Measurements from ENCODE around the gene AQP3. TPM values are rescaled to one million over a fixed set of nuclear protein-coding genes. Genes with fewer than 3 reads are reported as not detected.

The AQP3 gene
- total and polyA plus RNA-seq, 12 donors: 1.9 to 37.2 (median 10.1) TPM

DNA sequence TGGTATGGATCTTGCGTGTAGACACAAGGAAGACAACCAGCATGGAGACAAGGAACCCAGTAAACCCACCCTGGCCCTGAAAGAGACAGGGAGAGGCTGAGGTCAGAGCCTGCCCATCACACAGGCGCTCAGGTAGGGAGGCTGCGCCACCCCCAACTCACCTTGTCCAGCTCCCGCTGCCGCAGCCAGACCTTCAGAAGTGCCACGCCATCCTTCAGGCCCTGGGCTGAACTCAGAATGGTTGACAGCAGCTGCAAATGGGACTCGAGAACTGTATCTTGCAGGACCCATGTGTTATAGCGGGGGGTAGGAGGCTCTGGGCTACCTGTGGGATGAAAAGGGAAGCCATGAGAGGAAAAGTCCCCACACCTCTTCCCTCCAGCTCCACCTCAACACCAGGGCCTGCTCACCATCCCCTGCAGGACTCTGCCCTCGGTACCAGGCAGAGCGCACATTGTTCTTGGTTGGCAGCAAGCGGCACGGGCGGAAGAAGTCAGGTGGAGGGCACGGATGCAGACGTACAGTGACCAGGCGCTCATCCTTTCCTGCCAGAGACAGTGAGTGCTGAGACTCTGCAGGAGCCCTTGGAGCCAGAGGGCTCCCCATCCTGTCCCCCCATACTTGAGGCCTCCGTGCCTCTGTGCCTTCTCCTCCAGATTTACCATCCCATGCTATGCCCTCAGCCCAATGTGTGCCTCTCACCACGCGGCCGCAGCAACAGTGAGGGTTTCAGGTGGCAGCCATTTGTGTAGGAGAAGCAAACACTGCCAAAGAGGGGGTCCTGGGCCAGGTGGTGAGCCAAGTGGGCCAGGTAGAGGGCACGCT lies 21.6 kb upstream of the AQP3 start:
- TF ChIP-seq, protein P1, sequence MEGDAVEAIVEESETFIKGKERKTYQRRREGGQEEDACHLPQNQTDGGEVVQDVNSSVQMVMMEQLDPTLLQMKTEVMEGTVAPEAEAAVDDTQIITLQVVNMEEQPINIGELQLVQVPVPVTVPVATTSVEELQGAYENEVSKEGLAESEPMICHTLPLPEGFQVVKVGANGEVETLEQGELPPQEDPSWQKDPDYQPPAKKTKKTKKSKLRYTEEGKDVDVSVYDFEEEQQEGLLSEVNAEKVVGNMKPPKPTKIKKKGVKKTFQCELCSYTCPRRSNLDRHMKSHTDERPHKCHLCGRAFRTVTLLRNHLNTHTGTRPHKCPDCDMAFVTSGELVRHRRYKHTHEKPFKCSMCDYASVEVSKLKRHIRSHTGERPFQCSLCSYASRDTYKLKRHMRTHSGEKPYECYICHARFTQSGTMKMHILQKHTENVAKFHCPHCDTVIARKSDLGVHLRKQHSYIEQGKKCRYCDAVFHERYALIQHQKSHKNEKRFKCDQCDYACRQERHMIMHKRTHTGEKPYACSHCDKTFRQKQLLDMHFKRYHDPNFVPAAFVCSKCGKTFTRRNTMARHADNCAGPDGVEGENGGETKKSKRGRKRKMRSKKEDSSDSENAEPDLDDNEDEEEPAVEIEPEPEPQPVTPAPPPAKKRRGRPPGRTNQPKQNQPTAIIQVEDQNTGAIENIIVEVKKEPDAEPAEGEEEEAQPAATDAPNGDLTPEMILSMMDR (IDR thresholded peaks at IDR 0.05): no peak
- Histone ChIP-seq H3K36me3 (peaks cover 11 to 86% (median 77%) of the 10 kb centered on the region in 9 donors), H3K4me1 (peaks cover 0 to 18% (median 17%) of the 10 kb centered on the region in 9 donors), H3K27ac (no peak overlapping the region), H3K27me3 (no peaks in the 10 kb centered on the region), H3K9me3 (no peaks in the 10 kb centered on the region), H3K4me3 (no peak overlapping the region)
- ATAC-seq (no peak), DNase-seq (no peak)
- intact Hi-C loops (cut with DNase I): loop anchor here in 8 of 10 donors (1.0 to 10.0 kb wide), 7 partner anchors 67 to 184 kb away; partner anchors contain the start of gene AQP7 (in 1 of the 8)
- WGBS, 2 donors: 96 to 97% methylated on average over 21 of the region's 21 CpGs

- intact Hi-C loops (cut with DNase I): loop anchor here in 8 of 10 donors (1.0 to 10.0 kb wide), 7 partner anchors 66 to 183 kb away; partner anchors contain the start of gene AQP7 (in 1 of the 8)
- Histone ChIP-seq H3K27me3 (no peaks in the 10 kb centered on the region), H3K27ac (no peak overlapping the region), H3K9me3 (no peaks in the 10 kb centered on the region), H3K4me1 (peaks cover 0 to 16% (median 14%) of the 10 kb centered on the region in 9 donors), H3K4me3 (no peak overlapping the region), H3K36me3 (peaks cover 11 to 93% (median 85%) of the 10 kb centered on the region in 9 donors)
- DNase-seq (no peak), ATAC-seq (no peak)
- TF ChIP-seq, protein P1 (IDR thresholded peaks at IDR 0.05): no peak
- 89 to 90% methylated on average over 4 of the region's 4 CpGs for WGBS, 2 donors
Measured at GRCh38 chr9:33468215-33468730, 20.9 kb upstream of the AQP3 start.

DNA sequence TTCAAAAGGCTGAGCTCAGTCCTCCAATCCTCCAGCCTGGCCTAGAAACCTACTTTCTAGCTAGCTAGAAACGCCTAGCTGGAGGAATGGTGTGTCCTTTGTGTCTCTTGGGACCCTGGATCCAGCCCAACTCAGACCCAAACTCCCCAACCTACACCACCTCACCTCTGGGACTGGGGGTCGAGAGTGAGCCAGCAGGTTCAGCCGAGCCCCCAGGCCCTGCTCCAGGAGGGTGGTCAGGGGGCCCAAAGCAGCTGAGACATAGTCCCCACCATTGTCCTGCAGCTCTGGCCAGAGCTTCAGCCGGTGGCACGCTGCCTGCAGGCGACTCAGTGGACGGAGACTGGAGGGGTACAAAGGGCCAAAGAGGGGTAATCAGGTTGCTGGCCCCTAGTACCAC lies 20.1 kb upstream of the AQP3 start:
- Histone ChIP-seq H3K27me3 (no peaks in the 10 kb centered on the region), H3K27ac (no peak overlapping the region), H3K4me1 (peaks cover 0 to 9% (median 7%) of the 10 kb centered on the region in 9 donors), H3K4me3 (no peak overlapping the region), H3K9me3 (no peaks in the 10 kb centered on the region), H3K36me3 (peaks cover 11 to 100% (median 89%) of the 10 kb centered on the region in 9 donors)
- DNase-seq (no peak), ATAC-seq (no peak)
- TF ChIP-seq, protein P1 (IDR thresholded peaks at IDR 0.05): no peak
- WGBS, 2 donors: 83 to 90% methylated on average over 7 of the region's 7 CpGs
- intact Hi-C loops (cut with DNase I): loop anchor here in 9 of 10 donors (2.0 to 10.0 kb wide), 7 partner anchors 65 to 183 kb away; partner anchors contain the start of gene AQP7 (in 1 of the 9)

Data from heart right ventricle (tissue), 16 donors.